ENCODE measurements around the gene COL4A3. TPM values are rescaled to one million over a fixed set of nuclear protein-coding genes. Genes with fewer than 3 reads are reported as not detected.

The COL4A3 gene
- total RNA-seq, 1 experiment from 2014 or later: 0.15 TPM

GRCh38 chr2:227349989-227350612 is 185.7 kb downstream of the COL4A3 start:
- WGBS (ENCODE audit: extremely low coverage, insufficient read length, low lambda C conversion rate): no CpG with 5 or more reads among the region's 7 CpGs

More at GRCh38 chr2:227349989-227350612, 185.7 kb downstream of the COL4A3 start:
- Mint-ChIP-seq H3K36me3 (ENCODE audit: insufficient read depth in 1 of 3, low read depth in 3 of 3) (peaks cover 2 to 22% (median 17%) of the 10 kb centered on the region in 3 experiments; a peak in 6 of 7 replicates), H3K4me1 (peaks cover 0 to 8% of the 10 kb centered on the region in 2 experiments; a peak in 2 of 4 replicates), H3K27me3 (ENCODE audit: low read depth) (no peaks in the 10 kb centered on the region), H3K4me3 (no peak overlapping the region), H3K27ac (no peak overlapping the region), H3K9me3 (no peaks in the 10 kb centered on the region)
- Histone ChIP-seq H3K27ac (ENCODE audit: insufficient read length, low read depth, low read length) (no peak overlapping the region), H2AK5ac (ENCODE audit: insufficient read length, low read length) (no peak overlapping the region), H3K23me2 (ENCODE audit: insufficient read length, low read depth, low read length, poor library complexity, severe bottlenecking) (no peaks in the 10 kb centered on the region), H3K79me2 (ENCODE audit: insufficient read depth, low read length) (no peaks in the 10 kb centered on the region), H3T11ph (ENCODE audit: low read length) (no peak overlapping the region), H3K4me1 (ENCODE audit: insufficient read depth, low read length) (no peaks in the 10 kb centered on the region; the same call in 1 of the 2 replicates), H2BK5ac (ENCODE audit: insufficient read length, low read length) (no peak overlapping the region), H4K91ac (ENCODE audit: insufficient read length, low read depth, low read length) (no peak overlapping the region), H2BK120ac (ENCODE audit: low read depth, low read length, poor library complexity, severe bottlenecking) (no peak overlapping the region), H3K18ac (ENCODE audit: insufficient read length, low read depth, low read length) (no peak overlapping the region), H3K9me3 (ENCODE audit: control insufficient read depth, low read depth, low read length) (no peaks in the 10 kb centered on the region), H2AFZ (ENCODE audit: low read length) (no peak overlapping the region), H2BK20ac (ENCODE audit: low read depth, low read length, poor library complexity, severe bottlenecking) (no peak overlapping the region), H2BK12ac (ENCODE audit: insufficient read length, low read depth, low read length) (no peak overlapping the region), H2BK15ac (ENCODE audit: low read depth, low read length) (no peak overlapping the region), H4K5ac (ENCODE audit: insufficient read length, low read depth, low read length) (no peak overlapping the region), H4K20me1 (ENCODE audit: control insufficient read depth, insufficient read depth, insufficient read length) (no peaks in the 10 kb centered on the region), H3K23ac (ENCODE audit: insufficient read length, low read depth, low read length) (no peak overlapping the region), H3K27me3 (ENCODE audit: insufficient read depth, low read length) (no peaks in the 10 kb centered on the region), H3K79me1 (ENCODE audit: insufficient read depth, low read depth, low read length, poor library complexity, severe bottlenecking) (no peaks in the 10 kb centered on the region), H3K4ac (ENCODE audit: low read depth, low read length) (no peak overlapping the region), H3K9ac (ENCODE audit: extremely low read depth, insufficient read length, low read length) (no peak overlapping the region), H3K14ac (ENCODE audit: insufficient read depth, low read length) (no peak overlapping the region), H4K8ac (replicated peaks; ENCODE audit: insufficient read length, low read depth, low read length) (no peak overlapping the region), H3K4me2 (ENCODE audit: insufficient read depth, insufficient read length, low read length) (no peak overlapping the region), H3K56ac (ENCODE audit: insufficient read length, low read depth, low read length) (no peak overlapping the region)
- TF ChIP-seq CTCF (conservative IDR thresholded peaks at IDR 0.05): no peak
- no peak for DNase-seq
